Motor neuron (in vitro differentiated cells): ENCODE measurements around the gene RIN3. TPM values are rescaled to one million over a fixed set of nuclear protein-coding genes. Genes with fewer than 3 reads are reported as not detected.

ENCODE experiments used
- ATAC-seq, 8 experiments: fragments of 200-7000 bp; cut with Tn5 transposase; replicated peaks in 6 of 8; 2 replicates each; pipeline ENCODE4 v1.8.0; 2021; ENCODE audit warnings: mild to moderate bottlenecking in 8 of 8, moderate library complexity in 8 of 8
- H3K27ac ChIP-seq, 2 donors: fragments of 250-450 bp; sonication (Bioruptor Pico); 2 replicates each; pipeline ENCODE4 v1.9.0; 2021; ENCODE audit warnings: antibody characterized with exemption in 2 of 2, mild to moderate bottlenecking in 2 of 2, moderate library complexity in 1 of 2
- H3K4me1 ChIP-seq, 2 donors: fragments of 250-450 bp; sonication (Bioruptor Pico); replicated peaks in 1 of 2; 2 replicates each; pipeline ENCODE4 v1.6.1; 2021; ENCODE audit warnings: antibody characterized with exemption in 2 of 2, mild to moderate bottlenecking in 2 of 2, moderate library complexity in 1 of 2
- H3K4me3 ChIP-seq, 5 donors: fragments of 250-450 bp; sonication (Bioruptor Pico); 2 replicates each; pipeline ENCODE4 v1.9.0; 2021; ENCODE audit warnings: antibody characterized with exemption in 5 of 5, mild to moderate bottlenecking in 5 of 5, moderate library complexity in 4 of 5
- WGBS, 10 experiments: fragments of 450-650 bp; shearing (Covaris generic); methylation state at CpG; one replicate each; pipeline ENCODE4 v1.0.0; 2022; 5-methylcytosine and 5-hydroxymethylcytosine counted together
- in situ Hi-C, 9 experiments: fragments of 400-800 bp; cut with MboI; loops; one replicate each; pipeline ENCODE4 v1.15.0; 2021; ENCODE audit warnings: low sequenced_read_pairs in 9 of 9, low pct_unique_long_range_greater_than_20kb in 2 of 9; ENCODE audit not compliant: unreplicated experiment in 9 of 9
- total RNA-seq, 8 experiments: library from RNA; unstranded; fragments of 300-600 nt; gene quantifications; 2 replicates each; pipeline versions ENCODE4 v1.2.3 to v1.2.4, GENCODE V29; 2022

Gene RIN3
- total RNA-seq, 8 experiments from 2014 or later: 0.21 to 23.9 (median 2.3) TPM

DNA sequence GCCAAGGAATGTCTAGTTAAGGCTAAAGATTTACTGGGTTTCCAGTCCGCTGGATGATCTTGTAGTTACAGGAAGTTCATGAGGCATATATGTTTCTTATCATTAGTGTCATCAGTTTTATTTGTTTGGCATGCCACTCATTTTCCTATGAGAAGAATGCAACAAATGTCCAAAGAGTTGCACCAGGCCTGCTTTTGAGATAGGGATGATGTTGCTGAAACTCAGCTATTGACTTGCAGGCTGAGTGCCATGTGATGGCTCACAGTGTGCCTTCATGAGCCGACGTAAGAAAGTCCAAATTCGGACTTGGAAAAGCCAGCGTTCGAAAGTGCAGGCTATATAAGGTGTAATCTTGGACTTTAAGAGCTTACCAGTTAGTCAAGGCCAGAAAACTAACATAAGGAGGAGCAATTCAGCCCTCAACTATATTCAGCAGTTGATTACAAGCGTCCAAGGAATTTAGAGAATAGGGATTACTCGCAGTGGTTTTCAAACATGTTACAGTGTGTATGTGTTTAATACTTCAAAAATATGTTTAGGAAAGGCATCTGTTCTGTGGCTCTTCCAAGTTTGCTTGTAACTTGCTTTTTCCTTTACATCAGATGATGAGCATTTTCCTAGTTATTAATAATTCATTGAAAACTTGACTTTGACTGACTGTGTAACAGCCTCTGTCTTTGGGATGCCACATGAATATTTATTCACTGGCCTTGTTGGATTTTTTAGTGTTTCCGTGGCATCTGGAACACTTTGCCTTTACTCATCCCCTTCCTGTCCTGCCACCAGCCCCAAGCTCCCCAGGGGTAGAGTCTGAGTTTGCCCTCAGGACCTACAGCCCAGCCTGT is 133.6 kb downstream of the RIN3 start:
- no peak overlapping the region for H3K4me3 ChIP-seq
- ATAC-seq: peak in 3 of 8 experiments; percentile 17 to 36 (median 17)
- no peak overlapping the region for H3K27ac ChIP-seq
- WGBS, 10 experiments: 6 to 98% (median 68%) methylated on average over 1 to 8 of the region's 9 CpGs; no CpG with 5 or more reads in 2 of the 10 experiments
- in situ Hi-C loops: no loop called here
- H3K4me1 ChIP-seq: peaks cover 0 to 8% of the 10 kb centered on the region in 2 donors

- in situ Hi-C loops: no loop called here
- Histone ChIP-seq H3K27ac (no peak overlapping the region), H3K4me1 (peaks cover 0 to 8% of the 10 kb centered on the region in 2 donors), H3K4me3 (no peak overlapping the region)
- WGBS, 10 experiments: 30 to 94% (median 80%) methylated on average over 1 to 4 of the region's 4 CpGs; no CpG with 5 or more reads in 5 of the 10 experiments
- ATAC-seq: no peak
Measured at GRCh38 chr14:92647797-92648279, 134.3 kb downstream of the RIN3 start.

DNA sequence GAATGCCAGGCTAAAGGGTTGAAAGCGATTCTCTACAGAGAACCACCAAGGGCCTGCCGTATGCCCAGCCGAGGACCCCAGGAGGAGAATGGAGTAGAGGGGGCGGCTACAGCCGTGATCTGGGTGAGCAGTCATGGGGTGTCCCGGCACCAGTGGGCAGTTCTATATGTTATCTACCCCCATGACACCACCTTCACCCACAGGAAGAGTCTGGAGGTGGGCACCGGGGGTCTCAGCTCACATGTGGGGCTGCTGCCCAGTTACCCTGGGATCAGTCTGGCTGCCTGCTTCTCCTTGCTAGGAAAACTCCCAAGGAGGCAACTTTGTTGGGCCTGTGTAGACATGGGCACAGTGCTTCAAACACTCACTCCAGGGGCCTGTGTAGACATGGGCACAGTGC is 135.5 kb downstream of the RIN3 start:
- WGBS, 10 experiments: 100% methylated on average over 1 of the region's 7 CpGs; no CpG with 5 or more reads in 9 of the 10 experiments
- H3K27ac ChIP-seq: no peak overlapping the region
- H3K4me1 ChIP-seq: peaks cover 0 to 8% of the 10 kb centered on the region in 2 donors
- no peak overlapping the region for H3K4me3 ChIP-seq
- ATAC-seq: no peak
- in situ Hi-C loops: no loop called here

- in situ Hi-C loops: no loop called here
- Histone ChIP-seq H3K27ac (no peak overlapping the region), H3K4me3 (no peak overlapping the region), H3K4me1 (peaks cover 0 to 8% of the 10 kb centered on the region in 2 donors)
- 86 to 100% (median 95%) methylated on average over 2 to 7 of the region's 17 CpGs; no CpG with 5 or more reads in 2 of the 10 experiments for WGBS, 10 experiments
- no peak for ATAC-seq
Measured at GRCh38 chr14:92649934-92650545, 136.5 kb downstream of the RIN3 start.

DNA sequence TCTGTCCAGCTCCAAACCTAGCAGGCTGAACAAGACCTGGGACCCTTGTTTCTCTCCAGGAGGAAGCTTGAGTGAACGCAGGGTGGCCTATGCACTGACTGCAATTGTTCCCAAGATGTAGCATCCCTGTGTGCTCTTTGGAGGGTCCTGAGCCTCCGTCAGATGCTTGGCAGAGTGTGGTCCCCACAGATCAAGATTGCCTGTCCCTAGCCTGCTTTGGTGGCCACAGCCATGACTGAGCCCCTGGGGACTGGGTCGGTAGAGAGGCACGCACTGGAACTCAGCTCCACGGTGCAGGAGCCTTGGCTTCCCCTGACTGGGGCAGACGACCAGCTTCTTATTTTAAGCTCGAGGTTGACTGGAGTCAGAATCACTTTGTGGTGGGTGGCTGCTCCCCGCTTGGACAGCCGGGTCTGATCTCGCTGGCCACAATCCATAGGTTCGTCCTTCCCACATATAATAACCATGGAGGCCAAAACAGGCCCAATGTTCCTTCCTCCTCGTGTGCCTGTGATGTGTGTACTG is 137.1 kb downstream of the RIN3 start:
- H3K4me3 ChIP-seq: no peak overlapping the region
- H3K4me1 ChIP-seq: peaks cover 0 to 8% of the 10 kb centered on the region in 2 donors
- H3K27ac ChIP-seq: no peak overlapping the region
- in situ Hi-C loops: no loop called here
- WGBS, 10 experiments: 83 to 86% methylated on average over 1 to 4 of the region's 12 CpGs; no CpG with 5 or more reads in 8 of the 10 experiments
- no peak for ATAC-seq

GRCh38 chr14:92651106-92651757 is 137.7 kb downstream of the RIN3 start:
- Histone ChIP-seq H3K4me3 (no peak overlapping the region), H3K4me1 (peaks cover 0 to 8% of the 10 kb centered on the region in 2 donors), H3K27ac (no peak overlapping the region)
- ATAC-seq: no peak
- in situ Hi-C loops: no loop called here
- WGBS, 10 experiments: 28 to 100% (median 100%) methylated on average over 1 to 4 of the region's 17 CpGs; no CpG with 5 or more reads in 5 of the 10 experiments

- H3K27ac ChIP-seq: no peak overlapping the region
- no peak for ATAC-seq
- no peak overlapping the region for H3K4me3 ChIP-seq
- in situ Hi-C loops: no loop called here
- H3K4me1 ChIP-seq: peaks cover 0 to 8% of the 10 kb centered on the region in 2 donors
- no CpG with 5 or more reads among the region's 27 CpGs for WGBS, 10 experiments
Measured at GRCh38 chr14:92651758-92652406, 138.3 kb downstream of the RIN3 start.

DNA sequence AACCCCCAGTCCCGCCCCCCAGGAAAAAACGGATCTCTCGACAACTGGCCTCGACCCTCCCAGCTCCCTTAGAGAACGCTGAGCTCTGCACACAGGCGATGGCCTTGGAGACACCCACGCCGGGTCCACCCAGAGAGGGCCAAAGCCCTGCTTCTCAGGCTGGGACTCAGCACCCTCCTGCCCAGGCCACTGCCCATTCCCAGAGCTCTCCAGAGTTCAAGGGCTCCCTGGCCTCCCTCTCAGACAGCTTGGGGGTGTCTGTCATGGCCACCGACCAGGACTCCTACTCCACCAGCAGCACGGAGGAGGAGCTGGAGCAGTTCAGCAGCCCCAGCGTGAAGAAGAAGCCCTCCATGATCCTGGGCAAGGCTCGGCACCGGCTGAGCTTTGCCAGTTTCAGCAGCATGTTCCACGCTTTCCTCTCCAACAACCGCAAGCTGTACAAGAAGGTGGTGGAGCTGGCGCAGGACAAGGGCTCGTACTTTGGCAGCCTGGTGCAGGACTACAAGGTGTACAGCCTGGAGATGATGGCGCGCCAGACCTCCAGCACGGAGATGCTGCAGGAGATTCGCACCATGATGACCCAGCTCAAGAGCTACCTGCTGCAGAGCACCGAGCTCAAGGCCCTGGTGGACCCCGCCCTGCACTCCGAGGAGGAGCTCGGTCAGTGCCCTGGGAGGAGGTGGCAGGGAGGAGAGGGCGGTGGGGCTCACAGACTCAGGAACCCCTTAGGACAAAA is 139.0 kb downstream of the RIN3 start:
- Histone ChIP-seq H3K4me1 (peaks cover 0 to 4% of the 10 kb centered on the region in 2 donors), H3K4me3 (no peak overlapping the region), H3K27ac (no peak overlapping the region)
- 60 to 100% (median 95%) methylated on average over 1 to 16 of the region's 26 CpGs; no CpG with 5 or more reads in 4 of the 10 experiments for whole genome bisulfite sequencing, 10 experiments
- in situ Hi-C loops: no loop called here
- ATAC-seq: no peak

GRCh38 chr14:92653162-92653651 is 139.6 kb downstream of the RIN3 start:
- WGBS, 10 experiments: 80 to 100% (median 93%) methylated on average over 1 to 8 of the region's 11 CpGs; no CpG with 5 or more reads in 5 of the 10 experiments
- in situ Hi-C loops: no loop called here
- no peak for ATAC-seq
- Histone ChIP-seq H3K4me1 (no peaks in the 10 kb centered on the region), H3K4me3 (no peak overlapping the region), H3K27ac (no peak overlapping the region)

DNA sequence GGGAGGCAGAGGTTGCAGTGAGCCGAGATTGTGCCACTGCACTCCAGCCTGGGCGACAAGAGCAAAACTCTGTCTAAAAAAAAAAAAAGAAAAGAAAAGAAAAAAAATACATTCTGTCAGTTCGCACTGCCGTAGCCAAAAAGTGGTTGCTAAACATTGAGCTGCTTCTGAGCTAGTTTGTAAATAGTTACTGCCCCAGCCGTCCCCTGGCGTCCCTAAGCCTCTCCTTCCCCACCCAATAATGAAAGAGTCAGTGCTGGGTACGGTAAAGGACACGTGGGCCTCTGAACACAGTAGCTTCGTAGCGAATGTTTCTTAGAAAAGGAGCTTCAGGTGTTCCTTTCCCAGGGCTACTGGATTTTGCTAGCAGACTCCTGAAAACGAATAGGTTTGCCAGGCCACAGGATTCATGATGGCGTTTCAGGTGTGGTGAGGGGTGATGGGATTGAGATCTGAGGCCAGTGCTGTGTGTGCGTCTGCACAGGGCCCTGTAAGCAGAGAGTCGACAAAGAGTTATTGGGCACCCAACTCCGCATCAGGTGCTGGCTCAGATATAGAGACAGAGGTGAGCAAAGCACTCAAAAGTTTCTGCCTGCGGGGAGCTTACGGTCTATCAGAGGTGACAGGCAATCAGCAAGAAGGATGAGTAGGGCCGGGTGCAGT is 140.8 kb downstream of the RIN3 start:
- ATAC-seq: no peak
- Histone ChIP-seq H3K27ac (no peak overlapping the region), H3K4me3 (no peak overlapping the region), H3K4me1 (no peaks in the 10 kb centered on the region)
- in situ Hi-C loops: no loop called here
- WGBS, 10 experiments: 81 to 100% (median 92%) methylated on average over 2 to 10 of the region's 18 CpGs; no CpG with 5 or more reads in 1 of the 10 experiments

- Histone ChIP-seq H3K27ac (no peak overlapping the region), H3K4me3 (no peak overlapping the region), H3K4me1 (no peaks in the 10 kb centered on the region)
- in situ Hi-C loops: no loop called here
- 68 to 100% (median 87%) methylated on average over 1 to 9 of the region's 13 CpGs; no CpG with 5 or more reads in 3 of the 10 experiments for WGBS, 10 experiments
- peak in 2 of 8 experiments; percentile 25 to 39 for ATAC-seq
Measured at GRCh38 chr14:92655419-92656201, 142.0 kb downstream of the RIN3 start.
